ENCODE data around the gene KDM2A. TPM values are rescaled to one million over a fixed set of nuclear protein-coding genes. Genes with fewer than 3 reads are reported as not detected.

The KDM2A gene
- total RNA-seq, 1 donor from 2014 or later = 97.5 TPM

- Mint-ChIP-seq H3K4me1 (ENCODE audit: unreplicated experiment) (no peaks in the 10 kb centered on the region), H3K27ac (no peak overlapping the region), H3K27me3 (no peaks in the 10 kb centered on the region), H3K9me3 (no peaks in the 10 kb centered on the region), H3K36me3 (no peaks in the 10 kb centered on the region), H3K4me3 (no peak overlapping the region)
- no peak for DNase-seq (ENCODE audit: extremely low spot score, unreplicated experiment)
- TF ChIP-seq CTCF (conservative IDR thresholded peaks at IDR 0.05) = no peak
These were observed 157.7 kb downstream of the KDM2A start for GRCh38 chr11:67276781-67277230.

GRCh38 chr11:67277231-67277961 is 158.3 kb downstream of the KDM2A start:
- H3K9me3 Mint-ChIP-seq = no peaks in the 10 kb centered on the region
- no peak for DNase-seq (ENCODE audit: extremely low spot score, unreplicated experiment)
- no peaks in the 10 kb centered on the region for H3K36me3 Mint-ChIP-seq
- H3K4me3 Mint-ChIP-seq = no peak overlapping the region
- TF ChIP-seq CTCF (conservative IDR thresholded peaks at IDR 0.05) = no peak
- H3K4me1 Mint-ChIP-seq (ENCODE audit: unreplicated experiment) = no peaks in the 10 kb centered on the region
- H3K27ac Mint-ChIP-seq = no peak overlapping the region
- H3K27me3 Mint-ChIP-seq = no peaks in the 10 kb centered on the region

GRCh38 chr11:67278135-67278938 is 159.3 kb downstream of the KDM2A start:
- H3K4me1 Mint-ChIP-seq (ENCODE audit: unreplicated experiment) = no peaks in the 10 kb centered on the region
- no peak for DNase-seq (ENCODE audit: extremely low spot score, unreplicated experiment)
- H3K9me3 Mint-ChIP-seq = no peaks in the 10 kb centered on the region
- no peaks in the 10 kb centered on the region for H3K27me3 Mint-ChIP-seq
- TF ChIP-seq CTCF (conservative IDR thresholded peaks at IDR 0.05) = no peak
- no peak overlapping the region for H3K4me3 Mint-ChIP-seq
- no peaks in the 10 kb centered on the region for H3K36me3 Mint-ChIP-seq
- no peak overlapping the region for H3K27ac Mint-ChIP-seq

- TF ChIP-seq CTCF (conservative IDR thresholded peaks at IDR 0.05) = no peak
- DNase-seq (ENCODE audit: extremely low spot score, unreplicated experiment) = no peak
- no peak overlapping the region for H3K27ac Mint-ChIP-seq
- H3K4me3 Mint-ChIP-seq = no peak overlapping the region
- no peaks in the 10 kb centered on the region for H3K9me3 Mint-ChIP-seq
- H3K27me3 Mint-ChIP-seq = no peaks in the 10 kb centered on the region
- no peaks in the 10 kb centered on the region for H3K4me1 Mint-ChIP-seq (ENCODE audit: unreplicated experiment)
- H3K36me3 Mint-ChIP-seq = no peaks in the 10 kb centered on the region
These were observed 160.0 kb downstream of the KDM2A start for GRCh38 chr11:67278939-67279588.

- Mint-ChIP-seq H3K36me3 (no peaks in the 10 kb centered on the region), H3K4me3 (no peak overlapping the region), H3K27ac (no peak overlapping the region), H3K9me3 (no peaks in the 10 kb centered on the region), H3K27me3 (no peaks in the 10 kb centered on the region), H3K4me1 (ENCODE audit: unreplicated experiment) (no peaks in the 10 kb centered on the region)
- no peak for DNase-seq (ENCODE audit: extremely low spot score, unreplicated experiment)
- TF ChIP-seq CTCF (conservative IDR thresholded peaks at IDR 0.05) = no peak
These were observed 160.7 kb downstream of the KDM2A start for GRCh38 chr11:67279589-67280340.
